HG02938 (cell line): Measurements from ENCODE around the gene METRNL.
"Not testable (repeated sequence)": the region's sequence is repeated elsewhere in the genome, so short reads cannot be mapped to it uniquely, and the experiment has no call there.

Experiments used
- ATAC-seq: cut with Tn5 transposase; IDR thresholded peaks from one replicate; pipeline ENCODE4 v1.9.1; 2021; ENCODE audit warnings: mild to moderate bottlenecking, moderate library complexity; ENCODE audit not compliant: unreplicated experiment

METRNL gene

DNA sequence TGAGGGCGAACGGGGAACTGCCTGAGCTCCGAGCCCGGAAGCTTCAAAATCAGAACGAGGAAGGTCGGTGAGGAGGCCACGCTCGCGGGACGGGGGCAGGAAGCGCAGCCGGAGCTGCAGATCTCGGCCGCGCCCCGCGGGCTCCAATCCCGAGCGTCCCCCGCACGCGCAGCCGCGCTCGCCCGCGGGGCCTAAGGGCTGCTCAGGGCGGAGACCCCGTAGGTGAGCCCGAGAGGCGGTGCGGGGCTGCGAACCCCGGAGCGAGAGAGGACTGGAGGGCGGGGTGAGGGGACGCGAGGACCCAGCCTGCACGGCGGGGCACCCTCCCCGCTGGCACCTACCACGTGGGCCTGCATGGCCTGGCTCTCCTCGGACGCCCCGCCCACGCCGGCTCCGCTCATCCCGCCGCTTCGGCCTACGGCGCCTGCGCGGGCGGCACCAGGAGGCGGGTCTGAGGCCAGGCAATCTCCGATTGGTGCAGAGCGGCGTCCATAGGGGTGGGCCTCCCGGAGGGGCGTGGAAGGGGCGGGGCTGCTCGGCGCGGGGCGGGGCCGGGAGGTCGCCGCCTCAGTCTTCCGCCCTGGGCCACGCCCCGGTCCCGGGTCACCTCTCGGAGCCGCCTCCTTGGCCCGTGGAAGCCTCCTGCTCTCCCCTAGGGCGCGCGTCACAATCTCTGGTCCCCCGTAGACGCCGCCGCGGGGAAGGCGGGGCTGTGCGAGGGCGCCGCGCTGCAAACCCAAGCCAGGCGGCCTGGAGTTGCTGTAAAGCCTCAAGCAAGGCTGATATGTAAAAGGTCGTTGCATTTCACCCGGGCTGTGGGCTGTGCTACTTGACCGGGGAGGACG is 27.8 kb upstream of the METRNL start:
- peak; percentile 83 for ATAC-seq

- no peak for ATAC-seq
These were observed 27.2 kb upstream of the METRNL start for GRCh38 chr17:83052241-83052564.

DNA sequence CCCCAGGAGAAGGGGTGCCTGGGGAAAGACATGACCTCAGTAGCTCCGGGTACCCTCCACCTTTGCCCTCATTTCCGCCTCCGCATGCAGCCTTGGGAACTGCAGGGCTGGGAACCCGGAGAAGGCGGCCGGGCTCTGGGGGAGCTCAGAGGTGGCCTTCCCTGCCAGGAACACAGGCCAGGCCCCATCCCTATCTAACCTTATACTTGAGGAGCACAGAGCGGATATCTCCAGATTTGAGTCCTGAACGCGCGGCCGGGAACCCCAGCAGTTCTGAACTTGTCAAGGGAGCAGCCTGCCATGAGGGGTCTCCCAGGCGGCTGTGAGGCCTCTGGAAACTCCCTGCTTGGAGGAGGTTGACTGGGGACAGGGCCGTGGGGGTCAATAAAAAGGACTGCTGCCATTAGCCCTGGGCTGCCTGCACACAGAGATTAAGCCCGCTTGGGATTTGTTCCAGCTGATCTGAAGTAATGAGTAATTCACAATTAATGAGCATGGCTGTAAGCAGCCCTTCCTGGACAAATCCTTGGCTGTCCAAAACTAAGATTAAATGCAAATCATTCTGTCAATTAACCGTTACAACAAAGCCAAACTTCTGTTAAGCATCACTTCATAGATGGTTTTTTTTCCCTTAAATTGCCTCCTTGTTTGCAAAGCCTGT is 26.3 kb upstream of the METRNL start:
- ATAC-seq: no peak

GRCh38 chr17:83053739-83054451 is 25.5 kb upstream of the METRNL start:
- no peak for ATAC-seq

DNA sequence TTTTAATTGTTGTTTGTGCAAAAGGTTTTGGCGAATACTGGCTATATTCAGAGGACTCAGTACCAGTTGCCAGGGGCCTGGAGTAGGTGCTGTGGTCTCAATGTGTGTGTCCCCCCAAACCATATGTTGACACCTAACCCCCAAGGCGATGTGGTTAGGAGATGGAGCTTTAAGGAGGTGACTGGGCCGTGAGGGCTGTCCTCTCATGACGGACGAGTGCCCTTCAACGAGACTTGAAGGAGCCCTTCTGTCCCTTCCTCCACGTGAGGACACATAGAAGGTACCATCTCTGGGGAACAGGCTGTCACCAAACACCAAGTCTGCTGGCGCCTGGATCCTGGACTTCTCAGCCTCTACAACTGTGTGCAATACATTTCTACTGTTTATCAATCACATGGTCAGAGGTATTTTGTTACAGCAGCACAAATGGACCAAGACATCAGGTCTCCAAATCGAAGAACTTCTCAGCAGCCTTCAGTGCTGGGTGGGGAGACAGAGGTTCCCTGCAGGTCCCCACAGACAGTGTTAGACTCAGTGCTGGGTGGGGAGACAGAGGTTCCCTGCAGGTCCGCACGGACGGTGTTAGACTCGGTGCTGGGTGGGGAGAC is 24.8 kb upstream of the METRNL start:
- no peak for ATAC-seq

GRCh38 chr17:83055176-83055575 is 24.2 kb upstream of the METRNL start:
- ATAC-seq: not testable (repeated sequence)

DNA sequence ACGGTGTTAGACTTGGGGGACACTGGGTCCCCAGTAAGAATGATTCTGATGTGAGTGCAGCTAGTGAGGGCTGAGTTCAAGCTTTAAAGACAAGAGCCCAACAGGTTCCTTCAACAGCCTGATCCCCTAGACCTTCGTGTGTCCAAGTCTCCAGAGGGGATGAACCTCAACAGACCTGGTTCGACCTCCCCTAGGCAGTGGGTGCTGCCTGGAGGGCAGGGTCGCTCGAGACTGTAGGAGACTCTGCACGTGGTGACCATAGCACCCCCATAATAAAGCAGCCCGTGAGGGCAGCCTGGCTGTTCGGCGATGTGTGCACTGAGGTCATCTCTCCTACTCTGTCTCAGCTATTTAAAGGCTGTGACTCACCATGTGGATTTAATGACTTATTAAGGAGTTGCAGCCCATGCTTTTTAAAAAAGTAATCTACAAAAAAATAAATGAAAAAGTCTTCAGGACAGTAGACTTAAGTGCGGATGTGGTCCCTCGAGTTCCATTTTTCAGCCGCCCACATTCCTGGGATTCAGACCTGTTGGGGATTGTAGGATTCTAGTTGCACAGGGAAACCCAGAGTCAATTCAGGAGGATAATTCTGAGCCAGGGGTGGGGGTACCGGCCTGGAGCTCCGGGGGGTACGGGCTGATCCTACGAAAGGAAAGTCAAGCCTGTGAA is 23.4 kb upstream of the METRNL start:
- ATAC-seq: no peak

DNA sequence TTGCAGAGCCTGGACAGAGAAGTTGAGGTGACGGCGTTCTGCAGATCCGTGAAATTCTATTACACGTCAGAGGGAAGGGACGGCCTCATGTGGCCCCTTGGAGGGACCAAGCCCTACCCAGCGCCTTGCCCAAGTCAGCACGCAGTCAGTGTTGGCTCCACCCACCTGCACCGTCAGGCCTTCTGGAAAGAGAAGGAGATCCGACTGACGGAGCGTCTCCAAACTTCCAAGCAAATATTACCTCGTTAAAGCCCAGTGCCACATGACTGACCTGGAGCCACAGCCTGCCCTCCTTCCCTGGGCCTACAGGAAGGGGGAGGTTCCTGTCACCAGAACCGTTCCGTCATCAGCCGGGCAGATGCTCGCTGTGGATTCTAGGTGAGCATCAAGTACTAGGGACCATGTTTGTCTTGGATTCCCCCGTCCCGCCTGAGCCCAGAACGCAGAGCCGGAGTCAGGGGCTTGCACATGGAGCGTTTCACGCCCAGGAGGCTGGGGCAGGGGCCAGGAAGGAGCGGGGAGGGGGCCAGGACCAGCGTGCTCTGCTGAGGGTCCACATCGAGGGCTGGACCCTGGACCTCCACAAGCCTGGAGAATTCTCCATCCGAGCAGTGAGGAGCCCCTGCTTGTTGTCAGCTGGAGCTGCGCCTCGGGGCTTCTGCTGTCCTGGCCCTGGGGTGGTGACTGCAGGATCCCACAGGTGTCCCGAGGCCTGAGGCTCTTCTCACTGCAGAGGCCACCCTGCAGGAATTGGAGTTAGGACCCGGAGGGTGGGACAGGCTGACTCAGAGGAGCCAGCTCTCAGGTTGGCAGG is 22.6 kb upstream of the METRNL start:
- no peak for ATAC-seq

DNA sequence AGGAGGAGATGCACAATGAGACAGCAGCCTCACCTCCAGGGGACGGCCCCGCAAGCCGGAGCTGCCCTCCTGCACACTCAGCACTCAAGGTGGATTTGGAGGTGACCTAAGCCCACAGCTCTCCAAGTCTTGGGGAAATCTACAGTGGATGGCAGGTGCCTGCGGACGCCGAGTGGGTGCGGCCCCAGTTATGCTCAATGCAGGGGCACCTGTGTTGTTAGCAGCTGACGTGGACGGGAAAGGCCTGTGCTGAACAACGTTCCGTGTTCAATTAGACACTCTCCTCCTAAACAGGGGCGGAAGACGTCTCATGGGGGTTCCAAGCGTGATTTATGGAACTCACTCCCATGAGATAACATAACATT is 22.0 kb upstream of the METRNL start:
- no peak for ATAC-seq

DNA sequence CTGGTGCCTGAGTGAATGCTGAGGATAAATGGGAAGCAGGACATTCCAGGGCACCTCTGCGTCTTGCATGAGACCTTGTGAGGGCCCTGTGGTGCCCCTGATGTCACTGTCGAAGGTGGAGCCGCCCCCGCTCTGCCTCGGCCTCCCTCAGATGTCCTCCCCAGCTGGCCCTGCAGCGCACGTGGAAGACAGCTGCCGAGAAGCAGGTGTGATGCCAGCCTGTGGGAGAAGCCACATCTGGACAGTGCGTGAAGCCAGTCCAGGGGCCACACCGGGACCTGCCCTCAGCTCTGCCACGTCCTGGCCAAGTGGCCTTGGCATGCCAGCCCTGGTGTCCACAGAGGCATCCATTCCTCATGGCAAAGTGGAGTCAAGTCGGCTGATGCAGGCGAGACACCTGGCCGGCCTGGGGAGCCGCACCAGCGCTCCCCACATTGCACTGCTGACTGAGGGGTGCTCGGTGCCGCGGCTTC is 21.6 kb upstream of the METRNL start:
- no peak for ATAC-seq

GRCh38 chr17:83058266-83058798 is 21.1 kb upstream of the METRNL start:
- ATAC-seq: no peak

- no peak for ATAC-seq
These were observed 17.8 kb upstream of the METRNL start for GRCh38 chr17:83061586-83061985.

DNA sequence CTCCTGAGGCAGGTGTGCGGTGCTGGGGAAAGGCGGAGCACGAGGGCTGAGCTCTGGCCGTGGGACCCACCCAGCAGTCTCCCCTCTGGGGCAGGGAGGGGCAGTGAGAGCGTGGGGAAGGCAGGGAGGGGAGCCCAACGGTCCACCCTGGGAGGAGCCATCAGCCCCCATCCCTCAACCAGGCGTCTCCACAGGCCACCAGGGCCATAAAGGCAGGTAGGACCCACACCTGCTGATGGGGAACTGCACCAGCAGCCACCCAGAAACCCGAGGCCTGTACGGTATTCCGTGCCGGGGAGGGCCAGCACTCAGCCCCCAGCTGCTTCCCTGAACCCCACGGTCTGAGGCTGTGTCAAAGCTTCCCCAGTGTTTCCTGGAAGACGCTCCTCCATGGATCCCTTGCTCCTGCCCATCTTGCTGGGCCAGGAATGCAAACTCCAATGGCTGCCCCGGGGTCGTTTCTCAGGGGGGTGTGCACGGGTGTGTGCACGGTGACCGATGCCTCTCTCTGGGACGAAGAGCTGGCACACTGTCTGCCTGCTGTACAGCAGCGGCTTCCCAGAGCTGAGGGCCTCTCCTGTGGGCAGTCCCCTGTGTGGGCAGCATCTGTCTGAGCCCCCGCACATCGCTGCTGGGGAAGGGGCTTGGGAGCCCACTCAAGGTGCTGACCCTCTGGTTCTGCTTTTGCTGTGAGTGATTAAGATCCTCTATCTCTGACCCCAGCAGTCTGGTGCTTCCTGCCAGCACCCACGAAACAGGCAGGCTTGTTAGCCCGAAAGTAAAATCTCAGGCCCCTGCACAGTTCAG is 17.2 kb upstream of the METRNL start:
- ATAC-seq: no peak

DNA sequence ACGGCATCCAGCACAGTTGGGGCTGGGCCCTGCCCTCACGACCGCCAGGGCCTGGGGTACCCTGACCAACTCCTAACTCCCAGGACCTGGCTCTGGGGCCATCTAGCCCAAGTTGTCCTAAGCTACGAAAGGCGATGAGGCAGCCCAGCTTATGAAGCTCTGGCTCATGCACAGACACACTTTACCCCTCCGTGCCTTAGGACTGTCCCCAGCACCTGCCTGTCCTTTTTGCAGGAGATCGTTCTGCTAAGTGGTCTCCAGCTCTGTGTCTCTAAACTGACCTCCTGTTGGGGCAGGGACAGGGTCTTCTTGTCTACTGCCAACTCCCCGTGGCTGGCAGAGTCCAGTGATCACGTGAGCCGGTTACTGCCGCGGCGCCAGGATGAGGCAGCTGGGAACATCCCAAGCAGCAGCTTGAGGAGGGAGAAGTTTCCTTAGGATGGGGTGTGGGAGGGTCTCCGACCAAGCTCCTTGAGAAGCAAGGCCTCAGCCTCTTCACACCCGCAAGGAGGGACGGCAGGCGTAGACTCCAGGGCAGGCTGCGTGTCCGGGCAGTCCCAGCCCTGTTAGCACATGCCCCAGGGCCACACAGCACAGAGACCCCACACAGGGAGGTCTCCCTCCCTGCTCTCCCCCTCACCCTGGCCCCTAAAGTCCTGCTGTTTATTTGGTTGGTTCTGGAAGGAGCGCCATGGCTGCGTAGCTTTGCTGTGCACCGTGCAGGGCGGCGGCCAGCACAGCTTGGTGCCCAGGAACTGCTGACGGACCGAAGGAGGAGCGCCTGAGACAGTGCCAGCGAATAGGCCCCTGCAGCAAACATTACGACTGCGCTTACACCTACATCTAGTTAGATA is 16.4 kb upstream of the METRNL start:
- no peak for ATAC-seq

- ATAC-seq: no peak
These were observed 15.2 kb upstream of the METRNL start for GRCh38 chr17:83064021-83064731.

GRCh38 chr17:83064732-83065659 is 14.4 kb upstream of the METRNL start:
- no peak for ATAC-seq
